Loucy (cell line): ENCODE measurements around the gene GPC4.

Experiments
- EZH2phosphoT487 ChIP-seq: fragments of 200-600 bp; IDR thresholded peaks from 2 replicates; pipeline ENCODE4 v1.6.1; 2018; ENCODE audit warnings: antibody characterized with exemption, mild to moderate bottlenecking, moderate library complexity, borderline replicate concordance
- TF ChIP-seq, protein P1 (sequence below): fragments of 200-600 bp; sonication (generic); conservative IDR thresholded peaks from 2 replicates; pipeline ENCODE4 v1.5.1; 2014; ENCODE audit warnings: mild to moderate bottlenecking, antibody characterized with exemption, low read length

DNA sequence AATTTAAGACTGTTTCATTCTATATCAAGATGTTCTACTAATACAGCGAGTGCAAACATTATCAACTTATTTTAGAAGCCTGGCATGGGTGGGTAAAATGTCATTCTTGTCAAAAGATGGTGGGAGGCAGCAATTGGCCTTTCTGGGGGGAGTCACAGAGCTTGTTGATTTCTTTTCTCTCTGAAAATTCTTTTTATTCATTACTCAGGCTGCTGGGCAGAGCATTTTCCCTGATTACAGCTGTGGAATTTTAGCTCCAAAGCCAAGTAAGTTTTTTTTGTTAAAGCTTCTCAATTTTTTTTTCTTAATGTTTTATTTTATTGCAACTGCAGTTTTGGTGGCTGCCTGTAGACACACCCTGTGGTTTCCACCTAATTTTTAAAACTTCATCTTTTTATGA is 50.4 kb downstream of the GPC4 start:
- TF ChIP-seq, protein P1, sequence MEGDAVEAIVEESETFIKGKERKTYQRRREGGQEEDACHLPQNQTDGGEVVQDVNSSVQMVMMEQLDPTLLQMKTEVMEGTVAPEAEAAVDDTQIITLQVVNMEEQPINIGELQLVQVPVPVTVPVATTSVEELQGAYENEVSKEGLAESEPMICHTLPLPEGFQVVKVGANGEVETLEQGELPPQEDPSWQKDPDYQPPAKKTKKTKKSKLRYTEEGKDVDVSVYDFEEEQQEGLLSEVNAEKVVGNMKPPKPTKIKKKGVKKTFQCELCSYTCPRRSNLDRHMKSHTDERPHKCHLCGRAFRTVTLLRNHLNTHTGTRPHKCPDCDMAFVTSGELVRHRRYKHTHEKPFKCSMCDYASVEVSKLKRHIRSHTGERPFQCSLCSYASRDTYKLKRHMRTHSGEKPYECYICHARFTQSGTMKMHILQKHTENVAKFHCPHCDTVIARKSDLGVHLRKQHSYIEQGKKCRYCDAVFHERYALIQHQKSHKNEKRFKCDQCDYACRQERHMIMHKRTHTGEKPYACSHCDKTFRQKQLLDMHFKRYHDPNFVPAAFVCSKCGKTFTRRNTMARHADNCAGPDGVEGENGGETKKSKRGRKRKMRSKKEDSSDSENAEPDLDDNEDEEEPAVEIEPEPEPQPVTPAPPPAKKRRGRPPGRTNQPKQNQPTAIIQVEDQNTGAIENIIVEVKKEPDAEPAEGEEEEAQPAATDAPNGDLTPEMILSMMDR: no peak
- no peak for TF ChIP-seq EZH2phosphoT487
